ENCODE results near the gene ANXA1. TPM values are rescaled to one million over a fixed set of nuclear protein-coding genes. Genes with fewer than 3 reads are reported as not detected.

ANXA1 gene
- total and polyA plus RNA-seq, 7 donors, result 52.5 to 214 (median 135) TPM

GRCh38 chr9:73155377-73155776 lies 3.7 kb downstream of the ANXA1 start:
- H3K27me3 ChIP-seq, result no peaks in the 10 kb centered on the region
- no peak overlapping the region for H3K4me3 ChIP-seq
- H3K36me3 ChIP-seq, result peaks cover 0 to 21% (median 8%) of the 10 kb centered on the region in 4 donors
- H3K27ac ChIP-seq, result peak overlapping the region in 3 of 4 donors; percentile 12 to 86 (median 79)
- peaks cover 0 to 67% (median 48%) of the 10 kb centered on the region in 4 donors for H3K4me1 ChIP-seq
- no peak for DNase-seq
- TF ChIP-seq EP300 (IDR thresholded peaks at IDR 0.05) (no peak), CTCF (IDR thresholded peaks at IDR 0.05) (no peak), POLR2AphosphoS5 (IDR thresholded peaks at IDR 0.05) (no peak), POLR2A (IDR thresholded peaks at IDR 0.05) (no peak)
- intact Hi-C loops (cut with DNase I), result no loop called here
- 36 to 77% methylated on average over 3 of the region's 3 CpGs for WGBS, 2 donors
- H3K9me3 ChIP-seq, result no peaks in the 10 kb centered on the region

- 66 to 82% methylated on average over 4 of the region's 4 CpGs for WGBS, 2 donors
- H3K36me3 ChIP-seq, result peaks cover 0 to 29% (median 16%) of the 10 kb centered on the region in 4 donors
- DNase-seq, result no peak
- H3K27me3 ChIP-seq, result no peaks in the 10 kb centered on the region
- peak overlapping the region in 1 of 4 donors; percentile 86 for H3K27ac ChIP-seq
- H3K4me3 ChIP-seq, result no peak overlapping the region
- H3K9me3 ChIP-seq, result no peaks in the 10 kb centered on the region
- no peak for TF ChIP-seq POLR2A (IDR thresholded peaks at IDR 0.05)
- TF ChIP-seq EP300 (IDR thresholded peaks at IDR 0.05), result no peak
- TF ChIP-seq CTCF (IDR thresholded peaks at IDR 0.05), result no peak
- no peak for TF ChIP-seq POLR2AphosphoS5 (IDR thresholded peaks at IDR 0.05)
- peaks cover 0 to 59% (median 43%) of the 10 kb centered on the region in 4 donors for H3K4me1 ChIP-seq
- intact Hi-C loops (cut with DNase I), result no loop called here
Observed at GRCh38 chr9:73155968-73156864, 4.6 kb downstream of the ANXA1 start.

- Histone ChIP-seq H3K4me3 (no peak overlapping the region), H3K27me3 (no peaks in the 10 kb centered on the region), H3K36me3 (peaks cover 0 to 35% (median 20%) of the 10 kb centered on the region in 4 donors), H3K4me1 (peaks cover 0 to 54% (median 40%) of the 10 kb centered on the region in 4 donors), H3K27ac (no peak overlapping the region), H3K9me3 (no peaks in the 10 kb centered on the region)
- intact Hi-C loops (cut with DNase I), result no loop called here
- TF ChIP-seq CTCF (IDR thresholded peaks at IDR 0.05) (no peak), POLR2A (IDR thresholded peaks at IDR 0.05) (no peak), EP300 (IDR thresholded peaks at IDR 0.05) (no peak), POLR2AphosphoS5 (IDR thresholded peaks at IDR 0.05) (no peak)
- no peak for DNase-seq
Observed at GRCh38 chr9:73156865-73157187, 5.2 kb downstream of the ANXA1 start.

GRCh38 chr9:73157811-73158210 lies 6.1 kb downstream of the ANXA1 start:
- intact Hi-C loops (cut with DNase I), result no loop called here
- 85 to 89% methylated on average over 2 of the region's 2 CpGs for WGBS, 2 donors

More at GRCh38 chr9:73157811-73158210, 6.1 kb downstream of the ANXA1 start:
- DNase-seq, result no peak
- H3K4me1 ChIP-seq, result peaks cover 0 to 53% (median 38%) of the 10 kb centered on the region in 4 donors
- H3K4me3 ChIP-seq, result no peak overlapping the region
- no peaks in the 10 kb centered on the region for H3K9me3 ChIP-seq
- TF ChIP-seq EP300 (IDR thresholded peaks at IDR 0.05), result no peak
- no peak for TF ChIP-seq POLR2AphosphoS5 (IDR thresholded peaks at IDR 0.05)
- TF ChIP-seq CTCF (IDR thresholded peaks at IDR 0.05), result no peak
- TF ChIP-seq POLR2A (IDR thresholded peaks at IDR 0.05), result no peak
- peak overlapping the region in 2 of 4 donors; percentile 18 to 26 for H3K27ac ChIP-seq
- H3K36me3 ChIP-seq, result peaks cover 0 to 45% (median 25%) of the 10 kb centered on the region in 4 donors
- H3K27me3 ChIP-seq, result no peaks in the 10 kb centered on the region

All from sigmoid colon (tissue), 7 donors.